ENCODE measurements around the gene CLASP1.
"Not testable (repeated sequence)": the region's sequence is repeated elsewhere in the genome, so short reads cannot be mapped to it uniquely, and the experiment has no call there.

CLASP1 gene

GRCh38 chr2:121552477-121553180 lies 96.6 kb downstream of the CLASP1 start:
- in situ Hi-C loops (cut with HindIII; ENCODE audit: low sequenced_read_pairs), result not testable (repeated sequence)

GRCh38 chr2:121550669-121551068 lies 98.6 kb downstream of the CLASP1 start:
- in situ Hi-C loops (cut with HindIII; ENCODE audit: low sequenced_read_pairs), result no loop called here

- in situ Hi-C loops (cut with HindIII; ENCODE audit: low sequenced_read_pairs), result no loop called here
These were observed 101.6 kb downstream of the CLASP1 start for GRCh38 chr2:121547646-121548045.

GRCh38 chr2:121545913-121546312 lies 103.3 kb downstream of the CLASP1 start:
- in situ Hi-C loops (cut with HindIII; ENCODE audit: low sequenced_read_pairs), result no loop called here

- in situ Hi-C loops (cut with HindIII; ENCODE audit: low sequenced_read_pairs), result no loop called here
These were observed 104.0 kb downstream of the CLASP1 start for GRCh38 chr2:121545257-121545656.

GRCh38 chr2:121541495-121541894 lies 107.8 kb downstream of the CLASP1 start:
- in situ Hi-C loops (cut with HindIII; ENCODE audit: low sequenced_read_pairs), result no loop called here

- in situ Hi-C loops (cut with HindIII; ENCODE audit: low sequenced_read_pairs), result loop anchor here (10.0 kb wide), 1 partner anchor 75 kb away; no protein-coding TSS in a partner anchor
These were observed 109.4 kb downstream of the CLASP1 start for GRCh38 chr2:121539750-121540469.

- in situ Hi-C loops (cut with HindIII; ENCODE audit: low sequenced_read_pairs), result loop anchor here (10.0 kb wide), 1 partner anchor 78 kb away; no protein-coding TSS in a partner anchor
These were observed 112.3 kb downstream of the CLASP1 start for GRCh38 chr2:121536850-121537557.

- in situ Hi-C loops (cut with HindIII; ENCODE audit: low sequenced_read_pairs), result loop anchor here (10.0 kb wide), 1 partner anchor 78 kb away; no protein-coding TSS in a partner anchor
These were observed 112.9 kb downstream of the CLASP1 start for GRCh38 chr2:121536347-121536746.

- in situ Hi-C loops (cut with HindIII; ENCODE audit: low sequenced_read_pairs), result loop anchor here (10.0 kb wide), 1 partner anchor 81 kb away; no protein-coding TSS in a partner anchor
These were observed 115.3 kb downstream of the CLASP1 start for GRCh38 chr2:121534007-121534406.

- in situ Hi-C loops (cut with HindIII; ENCODE audit: low sequenced_read_pairs), result loop anchor here (10.0 kb wide), 1 partner anchor 82 kb away; no protein-coding TSS in a partner anchor
These were observed 116.4 kb downstream of the CLASP1 start for GRCh38 chr2:121532894-121533293.

- in situ Hi-C loops (cut with HindIII; ENCODE audit: low sequenced_read_pairs), result loop anchor here (10.0 kb wide), 1 partner anchor 82 kb away; no protein-coding TSS in a partner anchor
These were observed 116.9 kb downstream of the CLASP1 start for GRCh38 chr2:121532347-121532766.

- in situ Hi-C loops (cut with HindIII; ENCODE audit: low sequenced_read_pairs), result loop anchor here (10.0 kb wide), 1 partner anchor 85 kb away; no protein-coding TSS in a partner anchor
These were observed 119.0 kb downstream of the CLASP1 start for GRCh38 chr2:121530212-121530705.

- in situ Hi-C loops (cut with HindIII; ENCODE audit: low sequenced_read_pairs), result loop anchor here (10.0 kb wide), 1 partner anchor 85 kb away; no protein-coding TSS in a partner anchor
These were observed 119.6 kb downstream of the CLASP1 start for GRCh38 chr2:121529439-121530211.

- in situ Hi-C loops (cut with HindIII; ENCODE audit: low sequenced_read_pairs), result no loop called here
These were observed 122.1 kb downstream of the CLASP1 start for GRCh38 chr2:121527009-121527682.

GRCh38 chr2:121524685-121525425 lies 124.4 kb downstream of the CLASP1 start:
- in situ Hi-C loops (cut with HindIII; ENCODE audit: low sequenced_read_pairs), result no loop called here

- in situ Hi-C loops (cut with HindIII; ENCODE audit: low sequenced_read_pairs), result no loop called here
These were observed 127.9 kb downstream of the CLASP1 start for GRCh38 chr2:121521359-121521758.

- in situ Hi-C loops (cut with HindIII; ENCODE audit: low sequenced_read_pairs), result no loop called here
These were observed 128.6 kb downstream of the CLASP1 start for GRCh38 chr2:121520641-121520994.

Measured in endothelial cell of hepatic sinusoid (primary cell).